H1 (cell line): ENCODE data around the gene LLGL1. TPM values are rescaled to one million over a fixed set of nuclear protein-coding genes. Genes with fewer than 3 reads are reported as not detected.

Experiments
- FOSL1 ChIP-seq: IDR thresholded peaks from 2 replicates; pipeline ENCODE4 v1.6.1; 2011; ENCODE audit warnings: mild to moderate bottlenecking, low read depth, low read length, moderate library complexity; ENCODE audit not compliant: insufficient read depth
- polyA plus RNA-seq, 7 experiments: library from polyadenylated mRNA; depleted of rRNA in 3 of 7; stranded (reverse) in 5 of 7; unstranded in 2 of 7; fragments of >200 nt in 5 of 7; fragments of 200-250 nt in 2 of 7; gene quantifications; 1 replicate in 5 of 7; 2 replicates in 1 of 7; 4 replicates in 1 of 7; pipeline versions ENCODE4 v1.2.1 to v1.2.3, GENCODE V29; 2011 to 2013; ENCODE audit warnings: missing spikeins in 2 of 7, mixed read lengths in 2 of 7
- total RNA-seq: library from RNA; stranded (reverse); fragmentation: NEBNext Ultra II Directional; extraction: Animal tissue kit (Norgen Biotek cat#: 25700); gene quantifications from 2 replicates; pipeline ENCODE4 v1.2.1, GENCODE V29; 2021

Gene LLGL1
- total and polyA plus RNA-seq, 2 of the 8 experiments (the other 6 are each of a cell fraction or from before 2014, with no cell fraction given): 71.3 to 107 TPM

DNA sequence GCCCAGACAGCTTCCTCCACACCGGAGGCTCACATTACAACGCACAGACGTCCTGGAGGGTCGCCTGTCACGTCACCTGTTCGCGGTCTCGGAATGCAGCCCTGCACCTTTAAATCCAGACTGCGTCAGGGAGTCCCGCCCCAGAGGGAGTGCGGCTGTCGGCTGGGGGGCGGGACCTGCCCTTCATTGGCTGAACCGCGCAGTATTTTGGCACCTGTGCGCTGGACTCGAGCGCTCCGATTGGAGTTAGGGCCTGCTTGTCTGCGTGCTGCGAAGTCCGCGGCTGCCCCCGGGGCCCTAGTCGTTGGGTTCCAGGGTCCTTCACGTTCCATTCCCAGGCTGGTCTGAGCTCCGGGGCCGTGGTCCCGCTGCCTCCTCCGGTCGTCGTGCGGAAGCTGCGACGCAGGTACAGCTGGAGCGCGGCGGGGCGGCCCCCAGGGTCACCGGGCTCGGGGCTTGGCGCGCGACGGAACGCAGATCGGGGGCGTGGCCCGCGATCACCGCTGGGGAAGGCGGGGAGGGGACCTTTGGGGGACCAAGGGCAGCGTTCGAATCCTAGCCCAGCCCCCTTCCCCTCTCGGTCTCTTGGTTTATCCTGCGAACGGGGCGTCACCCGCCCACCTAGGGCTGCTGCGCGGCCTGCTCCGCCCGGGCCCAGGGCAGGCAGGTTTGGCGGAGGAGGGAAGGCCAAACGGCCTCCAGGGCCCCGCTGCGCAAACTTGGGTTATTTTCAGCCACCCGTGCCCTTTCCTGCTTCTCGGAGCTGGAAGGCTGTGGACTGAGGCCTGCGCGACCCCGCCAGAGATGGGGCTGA is 35.1 kb downstream of the LLGL1 start, which contains the start of gene MIEF2 (continued):
- TF ChIP-seq FOSL1: no peak
